Mesenteric fat pad (tissue), 1 donor: ENCODE data around the gene ADIPOQ. TPM values are rescaled to one million over a fixed set of nuclear protein-coding genes. Genes with fewer than 3 reads are reported as not detected.
"Not testable (repeated sequence)": the region's sequence is repeated elsewhere in the genome, so short reads cannot be mapped to it uniquely, and the experiment has no call there.

ENCODE experiments used
- DNase-seq: peaks from one replicate; pipeline ENCODE4 v3.0.0-alpha.2; 2020; ENCODE audit warnings: low spot score
- total RNA-seq: library from RNA; stranded (reverse); fragmentation: NEBNext Ultra II Directional; extraction: Animal tissue kit (Norgen Biotek cat#: 25700); gene quantifications from one replicate; pipeline ENCODE4 v1.2.1, GENCODE V29; 2021
- donor health status: DM: yes; HTN: yes; CAD: no.

The ADIPOQ gene
- total RNA-seq, 1 donor from 2014 or later = 1,676 TPM

DNA sequence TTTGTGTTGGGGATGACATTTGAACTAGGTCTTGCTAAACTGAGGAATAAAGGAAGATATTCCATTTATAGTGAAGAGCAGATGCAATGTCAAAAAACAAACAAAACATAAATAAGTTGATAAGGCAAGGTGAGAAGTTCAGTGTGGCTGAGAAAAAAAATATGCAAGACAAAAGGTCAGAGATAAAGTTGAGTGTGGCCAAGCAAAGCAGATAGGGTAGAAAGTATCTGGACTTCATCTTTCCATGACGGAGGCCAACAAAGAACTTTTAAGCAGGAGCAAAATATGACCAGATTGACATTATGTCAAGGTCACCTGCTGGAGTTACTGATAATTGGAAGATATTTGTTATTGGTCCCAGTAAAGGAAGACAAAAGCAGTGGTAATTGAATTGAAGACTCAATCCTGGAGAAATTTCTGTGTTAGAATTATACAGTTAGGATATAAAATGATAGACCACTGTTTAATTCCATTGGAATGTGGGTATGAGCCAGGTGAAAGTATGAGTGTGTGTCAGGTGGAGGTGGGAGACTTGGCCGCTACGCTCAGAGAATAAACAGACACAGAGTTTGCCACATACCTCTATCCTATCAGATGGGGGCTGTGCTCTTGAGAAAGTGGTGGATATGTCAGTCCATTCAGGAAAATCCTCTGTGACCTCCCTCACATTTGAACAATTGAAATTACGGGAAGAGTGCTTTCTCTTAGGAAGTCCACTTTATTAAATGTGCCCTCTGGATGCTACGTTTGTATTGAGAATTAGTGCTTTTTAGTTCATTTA, 28.1 kb downstream of the ADIPOQ start:
- DNase-seq = no peak

GRCh38 chr3:186871403-186871924, 29.0 kb downstream of the ADIPOQ start:
- no peak for DNase-seq

DNA sequence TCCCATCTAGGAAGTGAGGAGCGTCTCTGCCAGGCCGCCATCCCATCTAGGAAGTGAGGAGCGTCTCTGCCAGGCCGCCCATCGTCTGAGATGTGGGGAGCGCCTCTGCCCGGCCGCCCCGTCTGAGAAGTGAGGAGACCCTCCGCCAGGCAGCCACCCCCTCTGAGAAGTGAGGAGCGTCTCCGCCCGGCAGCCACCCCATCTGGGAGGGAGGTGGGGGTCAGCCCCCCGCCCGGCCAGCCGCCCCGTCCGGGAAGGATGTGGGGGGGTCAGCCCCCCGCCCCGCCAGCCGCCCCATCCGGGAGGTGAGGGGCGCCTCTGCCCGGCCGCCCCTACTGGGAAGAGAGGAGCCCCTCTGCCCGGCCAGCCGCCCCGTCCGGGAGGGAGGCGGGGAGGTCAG, 31.3 kb downstream of the ADIPOQ start:
- DNase-seq = not testable (repeated sequence)

DNA sequence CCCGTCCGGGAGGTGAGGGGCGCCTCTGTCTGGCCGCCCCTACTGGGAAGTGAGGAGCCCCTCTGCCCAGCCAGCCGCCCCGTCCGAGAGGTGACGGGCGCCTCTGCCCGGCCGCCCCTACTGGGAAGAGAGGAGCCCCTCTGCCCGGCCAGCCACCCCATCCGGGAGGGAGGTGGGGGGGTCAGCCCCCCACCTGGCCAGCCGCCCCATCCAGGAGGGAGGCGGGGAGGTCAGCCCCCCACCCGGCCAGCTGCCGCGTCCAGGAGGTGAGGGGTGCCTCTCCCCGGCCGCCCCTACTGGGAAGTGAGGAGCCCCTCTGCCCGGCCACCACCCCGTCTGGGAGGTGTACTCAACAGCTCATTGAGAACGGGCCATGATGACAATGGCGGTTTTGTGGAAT, 31.7 kb downstream of the ADIPOQ start:
- not testable (repeated sequence) for DNase-seq

DNA sequence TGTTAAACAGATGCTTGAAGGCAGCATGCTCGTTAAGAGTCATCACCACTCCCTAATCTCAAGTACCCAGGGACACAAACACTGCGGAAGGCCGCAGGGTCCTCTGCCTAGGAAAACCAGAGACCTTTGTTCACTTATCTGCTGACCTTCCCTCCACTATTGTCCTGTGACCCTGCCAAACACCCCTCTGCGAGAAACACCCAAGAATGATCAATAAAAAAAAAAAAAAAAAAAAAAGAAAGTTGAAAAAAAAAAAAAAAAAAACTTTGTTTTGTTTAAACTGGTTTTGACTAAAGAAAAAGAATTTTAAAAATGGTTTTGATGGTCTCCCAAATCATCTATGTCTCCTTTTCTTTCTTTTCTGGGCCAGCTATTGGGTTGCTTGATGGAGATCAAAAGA, 32.3 kb downstream of the ADIPOQ start:
- DNase-seq = not testable (repeated sequence)

DNA sequence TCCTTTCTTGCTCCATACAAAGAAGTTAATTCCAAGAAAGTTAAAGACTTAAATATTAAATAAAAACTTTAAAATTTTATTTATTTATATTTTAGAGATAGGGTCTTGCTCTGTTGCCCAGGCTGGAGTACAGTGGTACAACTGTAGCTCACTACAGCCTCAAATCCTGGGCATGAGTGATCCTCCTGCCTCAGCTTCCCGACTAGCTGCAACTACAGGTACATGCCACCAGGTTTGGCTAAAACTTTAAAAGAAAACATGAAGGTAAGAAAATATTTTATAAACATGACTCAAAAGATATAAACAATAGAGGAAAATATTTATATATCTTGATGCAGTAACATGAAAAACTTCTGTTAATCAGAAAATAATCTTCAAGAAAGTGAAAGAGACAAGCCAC, 33.2 kb downstream of the ADIPOQ start:
- no peak for DNase-seq

DNA sequence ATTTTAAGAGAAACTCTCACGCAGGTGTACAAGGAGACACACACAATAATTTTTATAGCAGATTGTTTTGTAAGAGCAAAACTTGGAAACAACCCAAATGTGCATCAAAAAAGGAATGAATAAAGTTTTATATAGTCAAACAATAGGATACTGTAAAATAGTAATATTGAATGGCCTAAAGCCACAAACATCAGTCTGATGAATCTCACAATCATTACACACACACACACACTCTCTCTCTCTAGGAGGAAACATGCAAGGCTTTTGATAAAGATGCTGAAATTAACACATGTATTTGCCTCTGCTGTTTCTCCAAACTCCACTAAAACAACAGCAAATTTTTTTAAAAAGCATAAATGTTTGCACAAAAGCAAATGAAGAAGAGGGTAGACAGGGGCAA, 37.3 kb downstream of the ADIPOQ start:
- DNase-seq = no peak

DNA sequence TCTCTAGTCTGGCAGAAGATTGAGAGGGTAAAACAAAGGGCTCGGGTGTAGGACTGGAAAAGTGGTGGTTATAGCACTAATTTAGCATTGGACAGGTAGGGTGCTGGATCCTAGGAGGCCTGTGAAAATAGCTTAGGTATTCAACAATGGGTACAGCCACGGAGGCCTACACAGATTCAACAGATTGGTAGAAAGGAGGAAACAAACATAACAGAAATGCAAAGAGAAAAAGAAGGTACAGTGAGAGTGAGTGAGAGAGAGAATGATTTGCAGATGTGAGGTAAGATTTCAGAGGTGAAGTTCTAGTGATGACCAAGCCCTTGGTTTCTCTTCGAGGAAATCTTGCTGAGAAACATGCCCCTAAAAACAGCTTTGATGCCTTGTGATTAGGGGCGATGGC, 37.9 kb downstream of the ADIPOQ start:
- DNase-seq = no peak

- no peak for DNase-seq
Observed at GRCh38 chr3:186882150-186882524, 39.6 kb downstream of the ADIPOQ start.

DNA sequence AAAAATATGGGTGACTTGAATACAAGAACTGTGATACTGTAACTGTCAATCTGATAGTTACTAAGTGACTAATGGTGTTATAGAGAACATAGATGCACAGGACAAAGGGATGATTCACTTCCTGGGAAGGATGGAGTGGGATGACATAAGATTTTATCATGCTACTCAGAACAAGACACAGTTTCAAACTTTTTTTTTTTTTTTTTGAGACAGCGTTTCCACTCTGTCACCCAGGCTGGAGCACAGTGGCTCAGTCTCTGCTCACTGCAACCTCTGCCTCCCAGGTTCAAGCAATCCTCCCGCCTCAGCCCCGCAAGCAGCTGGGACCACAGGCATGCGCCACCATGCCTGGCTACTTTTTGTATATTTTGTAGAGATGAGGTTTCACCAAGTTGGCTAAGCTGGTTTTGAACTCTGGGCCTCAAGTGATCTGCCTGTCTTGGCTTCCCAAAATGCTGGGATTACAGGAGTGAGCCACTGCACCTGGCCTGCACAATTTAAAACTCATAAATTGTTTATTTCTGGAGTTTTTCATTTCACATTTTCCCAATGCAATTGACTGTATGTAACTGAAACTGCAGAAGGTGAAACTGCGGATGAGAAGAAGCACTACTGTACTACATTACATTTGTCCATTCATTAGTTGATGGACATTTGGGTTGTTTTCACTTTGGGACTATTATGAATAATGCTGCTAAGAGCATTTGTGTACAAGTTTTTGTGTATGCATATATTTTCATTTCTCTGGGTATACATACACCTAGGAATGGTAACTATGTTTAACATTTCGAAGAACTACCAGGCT, 40.6 kb downstream of the ADIPOQ start:
- DNase-seq = no peak

GRCh38 chr3:186883686-186884058, 41.2 kb downstream of the ADIPOQ start:
- no peak for DNase-seq

GRCh38 chr3:186884868-186885267, 42.4 kb downstream of the ADIPOQ start:
- not testable (repeated sequence) for DNase-seq

- DNase-seq = no peak
Observed at GRCh38 chr3:186886202-186886981, 43.9 kb downstream of the ADIPOQ start.

GRCh38 chr3:186887507-186887938, 45.0 kb downstream of the ADIPOQ start:
- DNase-seq = not testable (repeated sequence)

DNA sequence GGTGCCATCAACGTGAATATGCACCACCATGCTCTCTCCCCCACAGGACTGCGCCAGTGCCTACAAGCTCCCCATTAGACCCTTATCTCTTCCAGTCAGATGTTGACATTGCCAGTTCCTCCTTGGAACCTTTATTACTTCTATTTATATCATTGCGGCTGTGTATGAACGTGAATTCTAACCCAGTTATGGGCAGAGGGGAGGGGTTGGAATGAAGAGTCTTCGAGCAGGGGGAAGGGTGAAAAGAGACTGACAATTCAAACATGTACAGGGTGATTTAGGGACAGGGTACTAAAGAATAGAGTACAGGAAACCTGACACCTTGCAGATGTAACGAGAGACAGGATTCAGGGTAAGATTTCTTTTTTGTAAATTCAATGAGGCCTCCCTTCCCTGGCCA, 46.1 kb downstream of the ADIPOQ start:
- no peak for DNase-seq

- not testable (repeated sequence) for DNase-seq
Observed at GRCh38 chr3:186889698-186890097, 47.2 kb downstream of the ADIPOQ start.

- DNase-seq = no peak
Observed at GRCh38 chr3:186890911-186891310, 48.4 kb downstream of the ADIPOQ start.

DNA sequence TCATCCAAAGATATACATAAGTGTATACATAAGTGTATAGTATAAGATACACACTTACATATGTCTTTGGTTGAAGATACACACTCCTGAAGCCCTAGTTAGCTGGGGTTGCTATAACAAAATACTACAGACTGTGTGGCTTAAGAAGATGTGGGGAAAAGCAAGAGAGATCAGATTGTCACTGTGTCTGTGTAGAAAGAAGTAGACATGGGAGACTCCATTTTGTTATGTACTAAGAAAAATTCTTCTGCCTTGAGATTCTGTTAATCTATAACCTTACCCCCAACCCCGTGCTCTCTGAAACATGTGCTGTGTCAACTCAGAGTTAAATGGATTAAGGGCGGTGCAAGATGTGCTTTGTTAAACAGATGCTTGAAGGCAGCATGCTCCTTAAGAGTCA, 50.6 kb downstream of the ADIPOQ start:
- DNase-seq = not testable (repeated sequence)

- DNase-seq = no peak
Observed at GRCh38 chr3:186895406-186895805, 52.9 kb downstream of the ADIPOQ start.

DNA sequence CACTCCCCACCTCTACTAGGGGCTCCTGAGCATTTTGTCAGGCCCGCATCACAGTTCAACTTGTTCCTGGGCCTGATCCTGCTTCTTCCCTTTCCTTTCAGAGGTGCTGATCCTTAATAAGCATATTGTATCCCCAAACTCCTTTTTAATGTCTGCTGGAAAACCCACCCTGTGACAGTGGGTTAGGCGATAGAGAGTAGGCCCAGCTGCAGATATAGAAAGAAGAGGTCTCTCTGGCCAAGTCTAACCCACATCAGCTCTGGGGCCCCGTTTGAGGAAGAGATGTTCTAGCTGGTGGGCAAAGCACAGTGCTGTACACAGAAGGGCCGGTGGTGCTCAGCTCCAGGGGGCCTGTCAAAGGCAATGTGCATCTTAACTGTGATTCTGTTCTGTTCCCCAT, 53.5 kb downstream of the ADIPOQ start:
- DNase-seq = no peak

GRCh38 chr3:186896875-186897274, 54.4 kb downstream of the ADIPOQ start:
- no peak for DNase-seq
